ENCODE data around the gene SNAI3. TPM values are rescaled to one million over a fixed set of nuclear protein-coding genes. Genes with fewer than 3 reads are reported as not detected.

Gene SNAI3
- polyA plus RNA-seq, 3 donors = 0.87 to 1.4 (median 1.2) TPM

DNA sequence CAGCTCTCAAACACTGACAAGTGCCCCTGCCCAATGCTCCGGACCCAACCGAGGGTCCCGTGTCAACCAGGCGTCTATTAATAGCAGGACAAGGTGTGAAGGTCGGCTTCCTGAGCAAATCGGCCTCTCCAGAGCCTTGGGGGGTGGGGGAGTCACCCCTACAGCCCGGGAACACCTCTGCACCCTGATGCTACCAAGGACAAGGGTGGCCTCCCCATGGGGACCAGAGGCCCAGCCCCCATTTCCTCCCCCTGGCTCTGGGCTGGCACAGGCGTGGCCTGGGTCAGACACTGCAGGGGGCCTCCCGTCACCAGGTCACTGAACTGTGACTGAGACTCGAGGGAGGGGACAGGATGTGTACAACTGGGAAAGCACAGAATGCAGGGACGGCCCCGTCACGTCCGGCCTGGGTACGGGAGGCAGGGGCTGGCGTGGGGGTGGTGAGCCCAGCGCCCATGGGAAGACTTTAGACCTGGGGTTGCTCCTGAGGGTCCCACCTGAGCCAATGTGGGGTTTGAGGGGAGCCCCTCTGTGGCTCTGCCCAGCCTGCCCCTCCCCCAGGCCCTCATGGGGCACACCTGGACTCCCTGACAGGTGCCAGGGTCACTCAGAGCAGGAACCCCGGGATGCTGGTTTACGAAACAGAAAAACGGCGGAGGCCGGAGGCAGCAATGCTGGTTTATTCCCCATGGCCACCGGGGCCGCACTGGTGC, 34.9 kb downstream of the SNAI3 start:
- DNase-seq = peak; percentile 84

- no peak for DNase-seq
Observed at GRCh38 chr16:88650749-88651275, 35.5 kb downstream of the SNAI3 start, which contains the start of gene CYBA. Gene CYBA (minus strand): TSS chr16:88651053. CDS start chr16:88651013, 40 bp downstream.

DNA sequence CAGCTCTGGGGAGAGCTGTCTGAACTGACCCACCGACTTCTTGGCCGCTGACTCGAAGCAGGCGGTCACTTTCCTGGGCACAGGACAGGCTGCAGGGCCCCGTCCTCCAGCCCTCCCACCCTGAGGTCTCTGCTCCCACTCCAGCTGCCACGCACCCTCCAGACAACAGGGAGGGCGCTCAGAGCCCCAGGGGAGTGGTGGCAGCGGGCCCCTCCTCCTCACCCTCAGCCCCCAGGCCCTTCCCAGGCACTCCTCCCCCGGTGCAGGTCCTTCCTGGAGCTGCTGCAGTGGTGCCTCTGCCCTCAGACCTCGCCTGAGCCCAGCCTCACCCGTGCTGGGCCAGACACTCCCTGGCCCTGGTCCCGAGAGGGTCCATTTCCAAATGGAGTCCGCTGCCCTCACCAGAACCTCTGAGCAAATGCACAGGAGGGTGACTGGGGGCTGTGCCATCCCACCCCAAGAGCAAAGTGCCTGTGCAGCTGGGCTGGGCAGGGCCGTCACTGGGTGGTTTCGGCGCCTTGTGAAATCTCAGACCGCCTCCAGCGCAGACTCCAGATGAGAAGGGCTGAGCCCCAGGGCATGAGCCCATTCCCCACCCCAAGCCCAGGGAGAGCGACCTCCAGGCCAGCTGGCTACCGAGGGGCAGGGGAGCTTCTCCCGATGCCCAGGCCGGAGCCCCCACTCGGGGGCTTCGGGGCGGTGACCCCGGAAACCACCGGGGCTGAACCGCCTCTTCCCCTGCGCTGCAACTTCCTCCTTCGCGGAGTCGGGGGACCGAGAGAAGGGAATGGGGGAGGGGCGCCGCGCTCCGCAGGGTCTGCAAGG, 36.2 kb downstream of the SNAI3 start:
- DNase-seq = no peak

GRCh38 chr16:88649195-88649923, 36.9 kb downstream of the SNAI3 start:
- no peak for DNase-seq

DNA sequence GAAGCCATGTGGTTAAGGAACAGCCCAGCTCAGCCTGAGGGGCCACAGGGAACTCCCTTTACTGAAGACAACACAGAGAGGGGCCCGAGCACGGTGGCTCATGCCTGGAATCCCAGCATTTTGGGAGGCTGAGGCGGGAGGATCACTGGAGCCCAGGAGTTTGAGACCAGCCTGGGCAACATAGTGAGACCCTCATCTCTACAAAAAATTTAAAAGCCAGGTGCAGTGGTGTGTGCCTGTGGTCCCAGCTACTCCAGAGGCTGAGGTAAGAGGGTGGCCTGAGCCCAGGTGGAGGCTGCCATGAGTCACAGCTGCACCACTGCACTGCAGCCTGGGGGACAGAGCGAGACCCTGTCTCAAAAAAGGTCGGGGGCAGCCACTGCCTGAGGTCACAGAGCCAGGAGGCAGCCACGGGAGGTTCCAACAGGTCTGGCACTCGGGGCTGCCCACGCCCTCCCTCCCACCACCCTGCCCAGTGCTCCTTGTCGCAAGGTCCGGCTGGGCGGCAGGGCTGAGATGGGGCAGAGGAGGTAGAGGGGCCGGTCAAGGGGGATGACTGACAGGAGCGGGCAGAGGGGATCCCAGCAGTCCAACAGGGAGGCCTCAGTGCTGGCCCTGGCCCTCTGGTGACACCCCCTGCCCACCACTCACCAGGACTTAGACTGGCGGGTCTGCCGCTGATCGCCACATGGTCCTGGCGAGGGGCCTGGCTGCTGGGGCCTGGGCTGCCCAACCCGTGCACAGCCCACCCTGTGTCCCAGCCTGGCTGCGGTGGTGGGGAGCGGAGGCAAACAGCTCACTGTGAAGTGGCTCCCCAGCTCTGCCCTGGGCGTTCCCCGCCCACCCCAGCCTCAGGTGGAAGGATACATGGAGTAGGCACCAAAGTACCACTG, 38.9 kb downstream of the SNAI3 start:
- no peak for DNase-seq

- no peak for DNase-seq
Observed at GRCh38 chr16:88646345-88647034, 39.8 kb downstream of the SNAI3 start.

- DNase-seq = no peak
Observed at GRCh38 chr16:88645941-88646340, 40.4 kb downstream of the SNAI3 start.

GRCh38 chr16:88645455-88645854, 40.9 kb downstream of the SNAI3 start:
- DNase-seq = no peak

DNA sequence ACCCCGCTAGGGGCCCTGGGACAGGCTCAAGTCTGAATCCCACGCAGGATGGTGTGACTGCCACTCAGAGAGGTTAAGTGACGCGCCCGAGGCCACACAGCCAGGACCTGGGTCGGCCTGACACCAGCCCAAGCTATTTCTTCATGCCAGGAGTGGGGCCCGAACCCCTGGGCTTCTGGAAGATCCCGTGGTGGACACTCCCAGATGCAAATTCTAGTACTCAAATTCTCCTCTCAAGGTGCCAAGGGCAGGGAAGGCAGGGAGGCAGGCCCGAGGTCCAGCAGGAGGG, 42.7 kb downstream of the SNAI3 start:
- no peak for DNase-seq

- no peak for DNase-seq
Observed at GRCh38 chr16:88642881-88643643, 43.2 kb downstream of the SNAI3 start.

DNA sequence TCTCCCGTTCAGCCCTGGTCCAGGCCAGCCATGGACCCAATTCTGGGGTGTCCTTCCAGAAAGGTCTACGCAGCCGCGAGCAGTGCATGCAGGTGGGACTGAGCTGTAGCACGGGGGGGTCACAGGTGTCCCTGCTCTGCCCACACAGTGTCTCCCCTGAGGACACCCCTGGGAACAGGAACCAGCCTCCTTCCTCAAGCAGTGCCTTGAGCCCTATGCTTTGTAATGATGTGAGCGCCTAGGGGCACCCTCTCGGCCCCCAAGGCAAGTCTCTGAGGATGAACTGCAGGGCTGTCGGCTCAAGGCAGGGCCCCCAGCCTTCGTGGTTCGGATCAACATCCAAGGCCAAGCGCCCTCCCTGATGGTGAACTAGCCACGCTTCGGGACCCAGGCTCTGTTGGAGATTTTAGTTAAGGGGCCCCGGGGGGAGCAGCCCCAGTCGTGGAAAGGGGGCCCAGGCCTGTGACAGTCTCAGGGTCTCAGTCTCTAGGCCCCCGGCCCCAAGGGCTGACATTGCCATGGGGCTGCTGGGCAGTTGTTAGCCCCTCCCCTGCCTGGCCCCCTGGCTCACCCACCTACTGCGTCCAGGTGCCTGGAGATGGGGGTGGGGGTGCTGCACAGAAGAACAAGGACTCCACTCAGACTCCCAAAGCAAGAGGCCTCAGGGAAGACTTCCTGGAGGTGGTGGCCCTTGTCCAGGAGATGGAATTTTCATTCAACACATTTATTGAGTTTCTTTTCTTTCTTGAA, 45.6 kb downstream of the SNAI3 start:
- no peak for DNase-seq

GRCh38 chr16:88640039-88640495, 46.2 kb downstream of the SNAI3 start:
- no peak for DNase-seq

DNA sequence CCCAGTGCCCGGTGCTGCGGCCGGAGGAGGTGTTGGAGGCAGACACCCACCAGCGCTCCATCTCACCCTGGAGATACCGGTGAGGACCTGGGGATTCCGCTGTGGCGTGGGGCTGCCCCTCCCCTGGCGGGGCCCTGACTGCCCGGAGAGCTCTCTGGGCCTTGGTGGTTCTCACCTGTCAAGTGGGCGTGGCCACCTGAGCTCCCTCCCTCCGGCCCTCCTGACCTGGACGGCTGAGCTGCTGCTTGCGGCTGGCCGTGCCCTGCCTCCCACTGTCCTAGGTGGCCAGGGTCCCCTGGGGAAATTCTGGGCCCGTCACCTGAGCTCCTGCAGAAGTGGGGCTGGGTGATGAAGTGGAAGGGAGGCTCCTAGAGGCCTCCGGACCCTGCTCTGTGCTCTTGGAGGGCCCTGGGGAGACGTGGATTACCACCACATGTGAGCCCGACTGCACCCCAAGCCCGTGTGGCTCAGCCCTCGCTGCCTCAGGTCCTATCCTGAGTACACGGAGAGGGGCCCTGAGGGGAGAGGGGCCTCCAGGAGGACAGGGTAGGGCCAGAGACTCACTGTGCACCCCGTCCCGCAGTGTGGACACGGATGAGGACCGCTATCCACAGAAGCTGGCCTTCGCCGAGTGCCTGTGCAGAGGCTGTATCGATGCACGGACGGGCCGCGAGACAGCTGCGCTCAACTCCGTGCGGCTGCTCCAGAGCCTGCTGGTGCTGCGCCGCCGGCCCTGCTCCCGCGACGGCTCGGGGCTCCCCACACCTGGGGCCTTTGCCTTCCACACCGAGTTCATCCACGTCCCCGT, 46.9 kb downstream of the SNAI3 start:
- DNase-seq = no peak

- DNase-seq = no peak
Observed at GRCh38 chr16:88638323-88639230, 47.7 kb downstream of the SNAI3 start, which contains the start of gene IL17C. Gene IL17C (plus strand): TSS chr16:88638572. CDS start chr16:88638642, 70 bp downstream.

- no peak for DNase-seq
Observed at GRCh38 chr16:88636488-88637265, 49.6 kb downstream of the SNAI3 start.

- no peak for DNase-seq
Observed at GRCh38 chr16:88635671-88636319, 50.5 kb downstream of the SNAI3 start.

Measured in renal pelvis (tissue), 4 donors.